ENCODE results near the gene FNDC3B.

GRCh38 chr3:172068977-172069376 is 29.6 kb downstream of the FNDC3B start:
- TF ChIP-seq, protein P1, sequence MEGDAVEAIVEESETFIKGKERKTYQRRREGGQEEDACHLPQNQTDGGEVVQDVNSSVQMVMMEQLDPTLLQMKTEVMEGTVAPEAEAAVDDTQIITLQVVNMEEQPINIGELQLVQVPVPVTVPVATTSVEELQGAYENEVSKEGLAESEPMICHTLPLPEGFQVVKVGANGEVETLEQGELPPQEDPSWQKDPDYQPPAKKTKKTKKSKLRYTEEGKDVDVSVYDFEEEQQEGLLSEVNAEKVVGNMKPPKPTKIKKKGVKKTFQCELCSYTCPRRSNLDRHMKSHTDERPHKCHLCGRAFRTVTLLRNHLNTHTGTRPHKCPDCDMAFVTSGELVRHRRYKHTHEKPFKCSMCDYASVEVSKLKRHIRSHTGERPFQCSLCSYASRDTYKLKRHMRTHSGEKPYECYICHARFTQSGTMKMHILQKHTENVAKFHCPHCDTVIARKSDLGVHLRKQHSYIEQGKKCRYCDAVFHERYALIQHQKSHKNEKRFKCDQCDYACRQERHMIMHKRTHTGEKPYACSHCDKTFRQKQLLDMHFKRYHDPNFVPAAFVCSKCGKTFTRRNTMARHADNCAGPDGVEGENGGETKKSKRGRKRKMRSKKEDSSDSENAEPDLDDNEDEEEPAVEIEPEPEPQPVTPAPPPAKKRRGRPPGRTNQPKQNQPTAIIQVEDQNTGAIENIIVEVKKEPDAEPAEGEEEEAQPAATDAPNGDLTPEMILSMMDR (IDR thresholded peaks at IDR 0.05; ENCODE audit: extremely low read depth in 1 of 2, insufficient read depth in 1 of 2, low read depth in 1 of 2, low read length in 2 of 2) = no peak
- TF ChIP-seq JUN (IDR thresholded peaks at IDR 0.05; ENCODE audit: borderline replicate concordance, insufficient read depth, insufficient read length, low read depth) (no peak), POLR2A (IDR thresholded peaks at IDR 0.05; ENCODE audit: low read depth, low read length) (no peak), POLR2AphosphoS5 (IDR thresholded peaks at IDR 0.05; ENCODE audit: insufficient read depth, low read depth, low read length) (no peak), MAX (IDR thresholded peaks at IDR 0.05; ENCODE audit: insufficient read depth, insufficient read length) (no peak), FOS (IDR thresholded peaks at IDR 0.05; ENCODE audit: borderline replicate concordance, insufficient read depth, low read length) (no peak), EZH2 (IDR thresholded peaks at IDR 0.05; ENCODE audit: borderline replicate concordance, low read depth, low read length, severe bottlenecking) (no peak)
